Activated naive CD8-positive, alpha-beta T cell treated with anti-CD3 and anti-CD28 coated beads, Interleukin-2, amount 50 U/mL, for 24 hours (primary cell): ENCODE results near the gene TSC22D1.

Source experiments
- ATAC-seq: fragments of 150-1000 bp; cut with Tn5 transposase; one replicate; pipeline ENCODE4 v1.10.0; 2021
- DNase-seq: peaks from one replicate; pipeline ENCODE4 v3.0.0; 2021
- H3K27ac Mint-ChIP-seq: one replicate; pipeline ENCODE4 v1.8.0; 2021; ENCODE audit warnings: mild to moderate bottlenecking, mixed read lengths
- H3K27me3 Mint-ChIP-seq: one replicate; pipeline ENCODE4 v1.8.0; 2021; ENCODE audit warnings: mixed read lengths
- H3K36me3 Mint-ChIP-seq: one replicate; pipeline ENCODE4 v1.8.0; 2021; ENCODE audit warnings: low read depth, mixed read lengths
- H3K4me1 Mint-ChIP-seq: one replicate; pipeline ENCODE4 v1.8.0; 2021; ENCODE audit warnings: mixed read lengths
- H3K4me3 Mint-ChIP-seq: one replicate; pipeline ENCODE4 v1.8.0; 2021; ENCODE audit warnings: mild to moderate bottlenecking, moderate library complexity, mixed read lengths
- H3K9me3 Mint-ChIP-seq: one replicate; pipeline ENCODE4 v1.8.0; 2021; ENCODE audit warnings: mixed read lengths

Gene TSC22D1

DNA sequence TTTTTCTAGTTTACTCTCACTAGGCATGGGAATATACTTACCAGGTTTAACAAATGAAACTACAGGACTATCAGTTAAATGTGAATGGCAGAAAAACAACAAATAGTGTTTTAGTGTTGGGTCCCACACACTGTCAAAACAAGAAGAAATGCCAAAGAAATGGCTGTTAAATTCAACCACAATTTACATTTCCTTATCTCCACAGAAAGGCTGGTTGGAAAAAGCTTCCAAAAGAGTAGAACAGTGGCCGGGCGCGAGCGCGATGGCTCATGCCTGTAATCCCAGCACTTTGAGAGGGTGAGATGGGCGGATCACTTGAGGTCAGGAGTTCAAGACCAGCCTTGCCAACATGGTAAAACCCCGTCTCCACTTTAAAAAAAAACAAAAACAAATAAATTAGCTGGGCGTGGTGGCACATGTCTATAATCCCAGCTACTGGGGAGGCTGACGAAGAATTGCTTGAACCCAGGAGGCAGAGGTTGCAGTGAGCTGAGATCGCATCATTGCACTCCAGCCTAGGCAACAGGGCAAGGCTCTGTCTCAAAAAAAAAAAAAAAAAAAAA lies 136.0 kb downstream of the TSC22D1 start:
- H3K27ac Mint-ChIP-seq, result no peak overlapping the region

DNA sequence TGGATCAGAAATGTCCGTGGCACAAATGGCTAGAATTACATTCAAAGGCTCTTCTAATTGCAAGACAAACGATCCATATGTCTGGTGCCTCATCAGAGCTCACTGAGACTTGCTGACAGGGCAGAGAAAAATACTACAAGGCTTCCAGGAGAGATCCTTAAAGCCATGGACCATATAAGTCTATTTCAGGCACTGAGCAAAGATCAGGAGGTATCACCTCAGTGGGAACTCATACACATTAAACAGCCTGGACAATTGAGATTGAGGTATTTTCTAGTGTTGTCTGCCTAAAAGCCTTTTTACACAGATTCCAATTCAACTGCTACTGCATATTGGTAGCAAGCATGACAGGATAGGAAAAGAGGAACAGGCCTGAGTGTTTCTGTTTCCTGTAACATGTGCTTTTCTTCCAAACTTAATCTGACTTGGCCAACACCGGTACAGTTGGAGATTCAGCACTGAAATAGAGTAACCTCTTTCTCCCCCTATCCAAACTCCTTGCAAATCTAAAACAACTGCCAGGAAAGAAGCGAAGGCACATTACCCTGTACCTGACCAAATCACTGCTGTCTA lies 136.6 kb downstream of the TSC22D1 start:
- DNase-seq (no peak), ATAC-seq (no peak)
- no peak overlapping the region for H3K4me3 Mint-ChIP-seq
- peaks cover 12% of the 10 kb centered on the region for H3K27me3 Mint-ChIP-seq
- no peak overlapping the region for H3K27ac Mint-ChIP-seq
- no peaks in the 10 kb centered on the region for H3K36me3 Mint-ChIP-seq
- no peaks in the 10 kb centered on the region for H3K9me3 Mint-ChIP-seq
- peaks cover 17% of the 10 kb centered on the region for H3K4me1 Mint-ChIP-seq

More for the DNA sequence above, 136.0 kb downstream of the TSC22D1 start:
- ATAC-seq (no peak), DNase-seq (no peak)
- no peaks in the 10 kb centered on the region for H3K9me3 Mint-ChIP-seq
- peaks cover 17% of the 10 kb centered on the region for H3K4me1 Mint-ChIP-seq
- no peaks in the 10 kb centered on the region for H3K36me3 Mint-ChIP-seq
- no peak overlapping the region for H3K4me3 Mint-ChIP-seq
- H3K27me3 Mint-ChIP-seq, result peaks cover 12% of the 10 kb centered on the region

DNA sequence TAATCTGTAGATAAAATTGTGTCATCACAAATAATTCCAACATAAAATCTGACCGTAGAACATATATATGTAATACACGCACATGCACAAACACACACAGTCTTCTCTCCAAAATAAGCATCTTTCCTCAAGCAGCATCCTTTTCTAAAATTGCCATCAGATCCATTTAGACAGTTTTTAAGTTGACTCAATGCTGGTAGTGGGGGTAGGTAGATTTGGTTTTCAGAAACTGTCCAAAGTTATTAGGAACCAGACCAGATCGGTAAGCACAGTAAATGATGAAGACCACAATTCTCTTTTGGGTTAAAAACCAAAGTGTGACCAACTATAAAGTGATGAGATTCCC lies 137.9 kb downstream of the TSC22D1 start:
- DNase-seq (no peak), ATAC-seq (no peak)
- no peak overlapping the region for H3K27ac Mint-ChIP-seq
- H3K27me3 Mint-ChIP-seq, result peaks cover 12% of the 10 kb centered on the region
- no peak overlapping the region for H3K4me3 Mint-ChIP-seq
- peaks cover 17% of the 10 kb centered on the region for H3K4me1 Mint-ChIP-seq
- H3K36me3 Mint-ChIP-seq, result peaks cover 2% of the 10 kb centered on the region
- no peaks in the 10 kb centered on the region for H3K9me3 Mint-ChIP-seq

DNA sequence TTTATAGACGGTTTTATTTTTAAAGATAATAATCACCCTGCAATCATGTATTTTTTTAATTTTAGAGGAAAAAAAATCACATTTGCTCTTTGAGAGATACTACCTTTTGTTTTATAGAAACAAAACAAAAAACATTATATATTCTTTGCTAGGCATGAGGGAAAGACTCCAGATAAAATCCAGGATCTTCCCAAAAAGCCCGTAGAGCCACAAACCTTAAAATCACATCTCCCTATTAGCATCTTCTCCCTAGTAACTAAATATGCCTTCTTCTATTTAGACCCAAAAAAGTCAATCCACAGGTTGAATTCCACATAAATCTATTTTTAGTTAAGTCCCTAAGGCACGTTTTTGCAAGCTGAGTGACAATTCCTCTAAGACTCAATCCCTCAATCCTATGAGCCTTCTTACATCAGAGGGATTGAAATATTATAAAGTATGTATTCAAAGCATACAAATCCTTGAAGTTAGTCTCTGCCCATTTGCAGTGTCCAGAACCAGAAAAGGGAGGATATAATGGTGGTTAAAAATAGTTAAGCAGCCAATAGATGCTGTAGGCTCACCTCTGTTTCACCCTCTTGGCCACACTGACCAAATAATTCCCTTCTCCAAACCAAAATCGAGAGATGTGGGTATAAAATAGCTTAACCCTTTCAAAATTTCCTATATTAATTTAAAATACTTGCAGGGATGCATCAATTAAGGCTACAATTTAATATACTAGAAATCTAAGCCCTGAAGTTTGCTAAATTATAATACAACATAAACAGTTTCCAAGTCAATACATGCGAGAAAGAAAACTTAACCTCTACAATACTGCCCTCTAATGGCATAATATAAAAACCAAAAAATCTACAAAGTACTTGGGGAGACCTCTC lies 138.5 kb downstream of the TSC22D1 start:
- H3K27ac Mint-ChIP-seq, result peak overlapping the region; percentile 52
- peaks cover 17% of the 10 kb centered on the region for H3K4me1 Mint-ChIP-seq
- peak overlapping the region; percentile 77 for H3K4me3 Mint-ChIP-seq
- H3K9me3 Mint-ChIP-seq, result no peaks in the 10 kb centered on the region
- peaks cover 2% of the 10 kb centered on the region for H3K36me3 Mint-ChIP-seq
- DNase-seq (no peak), ATAC-seq (no peak)
- peaks cover 12% of the 10 kb centered on the region for H3K27me3 Mint-ChIP-seq

DNA sequence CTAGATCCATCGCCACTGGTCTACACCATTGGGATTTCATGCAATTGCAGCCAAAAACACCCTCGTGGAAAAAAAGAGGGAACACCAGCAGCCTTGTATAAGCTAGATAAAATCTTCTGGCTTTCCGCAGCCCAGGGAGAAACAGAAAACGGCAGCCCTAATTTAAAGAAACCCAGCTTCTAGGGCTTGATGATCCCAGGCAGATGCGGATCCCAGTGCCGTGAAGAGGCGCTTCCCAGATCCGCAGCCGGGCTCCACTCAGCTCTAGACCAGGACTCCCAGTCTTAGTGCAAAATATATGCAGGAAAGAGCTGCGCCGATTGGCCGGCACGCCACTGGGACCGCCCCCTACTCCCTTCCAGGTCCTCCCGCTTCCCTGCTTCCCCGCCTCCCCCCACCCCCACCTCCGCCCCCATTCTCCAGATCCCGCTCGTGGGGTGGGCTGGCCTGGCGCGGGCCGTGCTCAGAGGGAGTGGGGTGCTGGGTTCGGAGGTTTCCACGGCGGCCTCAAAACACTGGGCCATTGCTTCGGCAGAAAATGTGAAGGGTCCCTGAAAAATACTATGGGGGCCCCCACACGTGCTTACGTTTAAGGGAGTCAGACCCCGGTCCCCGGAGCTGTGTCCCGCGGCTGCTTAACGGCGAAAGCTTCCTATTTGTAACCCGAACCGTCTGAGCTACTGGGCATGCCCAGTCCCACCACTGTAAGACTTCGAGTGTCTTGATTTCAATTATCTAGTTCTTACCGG lies 139.4 kb downstream of the TSC22D1 start:
- Mint-ChIP-seq H3K4me3 (peak overlapping the region; percentile 77), H3K27ac (peak overlapping the region; percentile 52), H3K27me3 (peaks cover 12% of the 10 kb centered on the region), H3K4me1 (peaks cover 17% of the 10 kb centered on the region), H3K9me3 (no peaks in the 10 kb centered on the region), H3K36me3 (peaks cover 2% of the 10 kb centered on the region)
- DNase-seq (peak; percentile 52), ATAC-seq (peak; percentile 33)

DNA sequence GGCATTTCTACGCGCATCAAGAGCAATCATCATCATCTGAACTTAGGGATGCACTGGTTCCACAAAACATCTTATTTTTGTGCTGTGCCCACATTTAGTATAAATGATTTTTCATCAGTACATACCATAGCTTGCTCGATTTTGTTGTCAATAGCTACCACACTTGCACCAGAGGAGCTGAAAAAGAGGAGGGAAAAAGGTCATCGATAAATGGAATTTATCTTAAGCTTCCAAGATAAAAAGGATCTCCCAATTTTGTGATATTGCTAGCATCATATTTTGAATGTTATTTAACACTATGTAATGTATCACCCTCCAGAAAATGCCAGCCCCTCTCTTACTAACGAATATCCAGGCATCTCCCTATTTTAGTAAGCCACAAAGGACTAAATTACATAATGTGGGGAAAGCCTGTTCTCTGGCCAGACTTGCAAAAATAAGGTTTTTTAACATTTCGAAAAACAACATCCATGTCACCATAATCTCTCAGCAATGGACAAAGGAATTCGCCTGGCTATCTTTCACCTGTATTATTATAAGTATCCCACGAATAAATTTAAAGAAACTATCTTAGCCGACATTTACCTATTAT lies 140.1 kb downstream of the TSC22D1 start:
- H3K27ac Mint-ChIP-seq, result peak overlapping the region; percentile 70
- peak overlapping the region; percentile 77 for H3K4me3 Mint-ChIP-seq
- peaks cover 17% of the 10 kb centered on the region for H3K4me1 Mint-ChIP-seq
- peaks cover 2% of the 10 kb centered on the region for H3K36me3 Mint-ChIP-seq
- DNase-seq, result no peak
- H3K27me3 Mint-ChIP-seq, result peaks cover 12% of the 10 kb centered on the region
- H3K9me3 Mint-ChIP-seq, result no peaks in the 10 kb centered on the region
- no peak for ATAC-seq

DNA sequence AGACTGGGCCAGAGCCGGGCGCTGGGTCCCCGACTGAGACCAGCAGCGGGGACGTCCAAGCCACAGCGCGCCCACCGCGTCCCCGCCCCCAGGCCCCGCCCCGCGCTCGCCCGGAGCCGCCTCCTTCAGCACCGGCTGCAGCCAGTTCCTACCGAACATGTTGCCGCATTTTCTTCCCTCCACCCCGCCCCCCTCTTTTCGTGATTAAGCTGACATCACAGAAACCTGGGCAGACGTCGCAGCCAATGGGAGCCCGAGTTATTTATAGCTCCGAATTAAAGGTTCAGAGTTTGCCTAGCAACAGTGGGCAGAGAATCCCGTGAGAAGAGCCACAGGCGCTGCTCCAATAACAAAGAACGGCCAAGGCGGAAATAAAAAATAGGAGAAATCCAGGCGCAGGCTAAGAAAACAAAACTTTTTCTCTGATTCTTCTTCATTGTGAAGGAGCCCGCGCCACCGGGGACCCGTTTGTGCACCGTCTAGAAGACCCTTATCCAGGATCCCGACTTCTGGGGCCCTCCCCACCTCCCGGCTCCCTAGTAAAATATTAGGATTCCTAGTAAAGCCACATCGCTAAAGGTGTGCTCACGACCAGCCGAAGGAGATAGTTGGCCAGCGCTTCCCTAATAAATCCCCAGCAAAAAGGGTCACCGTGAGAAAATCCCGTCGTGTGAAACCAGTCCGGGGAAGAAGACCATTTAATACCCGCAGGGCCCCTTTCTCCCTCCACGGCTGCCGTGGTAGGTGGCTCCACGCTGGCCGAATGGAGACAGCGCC lies 140.8 kb downstream of the TSC22D1 start:
- Mint-ChIP-seq H3K9me3 (no peaks in the 10 kb centered on the region), H3K36me3 (peaks cover 2% of the 10 kb centered on the region), H3K27ac (peak overlapping the region; percentile 70), H3K4me3 (peak overlapping the region; percentile 77), H3K4me1 (peaks cover 17% of the 10 kb centered on the region), H3K27me3 (peaks cover 12% of the 10 kb centered on the region)
- DNase-seq, result peak; percentile 87
- peak; percentile 87 for ATAC-seq

DNA sequence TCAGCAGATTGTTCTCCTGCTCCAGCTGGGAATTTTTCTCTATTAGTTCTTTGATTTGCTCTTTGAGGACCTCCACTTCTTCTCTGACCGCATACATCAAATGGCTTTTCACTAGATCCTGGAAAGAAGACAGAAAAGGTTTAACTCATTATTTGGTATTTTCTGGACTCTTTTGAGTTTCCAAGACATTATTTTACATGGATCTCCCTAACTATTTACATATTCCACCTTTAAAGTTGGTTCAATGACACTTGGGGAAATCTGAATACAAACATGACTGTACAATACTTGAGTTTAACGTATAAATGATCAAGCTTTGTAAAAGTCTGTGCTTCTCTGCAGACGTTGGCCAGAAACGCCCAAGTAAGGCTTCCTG lies 141.4 kb downstream of the TSC22D1 start:
- Mint-ChIP-seq H3K4me1 (peaks cover 17% of the 10 kb centered on the region), H3K9me3 (no peaks in the 10 kb centered on the region), H3K27me3 (peaks cover 12% of the 10 kb centered on the region), H3K36me3 (peaks cover 2% of the 10 kb centered on the region), H3K27ac (peak overlapping the region; percentile 8), H3K4me3 (peak overlapping the region; percentile 77)
- DNase-seq (no peak), ATAC-seq (no peak)

DNA sequence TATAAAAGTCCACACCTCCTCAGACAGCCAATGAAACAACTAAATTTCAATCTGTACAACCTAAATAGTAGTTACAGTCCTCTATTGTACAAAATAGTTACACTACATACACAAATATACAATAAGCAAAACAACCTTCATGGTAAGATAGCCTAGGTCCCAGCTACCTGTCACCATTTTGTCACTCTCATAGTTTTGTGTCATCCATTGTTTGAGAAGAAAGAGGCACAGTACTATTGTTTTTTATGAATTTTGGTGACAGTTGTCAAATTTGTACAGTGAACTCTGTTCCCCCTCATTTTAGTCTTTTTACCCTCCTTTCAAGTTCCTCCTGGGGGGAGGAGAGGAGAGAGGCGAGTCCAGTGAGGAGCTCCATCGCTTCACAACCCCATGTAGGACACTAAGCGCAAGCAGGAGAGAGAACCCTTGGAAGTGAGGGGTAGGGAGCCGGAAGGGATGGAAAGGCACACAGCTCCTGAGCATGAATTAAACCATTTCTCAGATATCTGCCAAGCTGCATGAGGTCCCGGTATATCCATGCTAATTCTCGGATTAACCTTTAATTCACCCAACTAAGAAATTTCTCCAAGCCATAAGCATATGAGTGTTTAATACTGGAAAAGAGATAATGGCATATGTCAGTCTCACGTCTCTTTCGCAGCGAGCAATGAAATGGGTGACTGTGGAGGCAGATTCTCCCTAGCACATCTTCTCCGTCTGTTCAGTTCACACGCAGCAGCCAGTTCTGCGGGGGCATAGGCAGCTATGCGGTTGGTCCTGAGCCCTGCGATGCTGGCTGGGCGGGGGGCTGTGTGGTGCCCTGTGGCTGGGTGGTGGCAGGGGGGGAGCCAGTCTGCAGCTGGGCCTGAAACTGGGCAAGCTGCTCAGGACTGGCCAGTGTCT lies 142.0 kb downstream of the TSC22D1 start:
- Mint-ChIP-seq H3K9me3 (no peaks in the 10 kb centered on the region), H3K36me3 (peaks cover 2% of the 10 kb centered on the region), H3K27ac (no peak overlapping the region), H3K4me1 (peaks cover 17% of the 10 kb centered on the region), H3K4me3 (peak overlapping the region; percentile 77), H3K27me3 (peaks cover 12% of the 10 kb centered on the region)
- DNase-seq (no peak), ATAC-seq (no peak)

DNA sequence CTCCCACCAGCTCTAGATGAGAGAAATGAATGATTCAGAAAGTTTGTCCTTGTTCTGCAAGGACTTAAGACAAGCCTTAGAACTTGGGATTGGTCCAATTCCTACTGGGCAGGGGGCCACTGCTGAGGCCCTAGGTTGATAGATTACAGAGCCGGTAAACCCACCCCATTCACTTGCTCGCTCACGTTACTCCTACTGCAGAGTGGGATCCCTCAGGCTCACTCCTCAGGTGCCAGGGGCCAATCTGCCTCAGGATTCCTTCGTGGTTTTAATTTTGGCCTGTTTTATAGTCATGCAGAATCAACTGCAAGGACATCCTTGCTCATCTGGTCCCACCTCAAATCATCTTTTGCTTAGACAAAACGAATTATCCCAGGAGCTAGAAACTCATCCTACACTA lies 143.5 kb downstream of the TSC22D1 start:
- H3K27ac Mint-ChIP-seq, result no peak overlapping the region
- H3K4me1 Mint-ChIP-seq, result peaks cover 15% of the 10 kb centered on the region
- no peak for DNase-seq
- no peak for ATAC-seq
- no peak overlapping the region for H3K4me3 Mint-ChIP-seq
- no peaks in the 10 kb centered on the region for H3K9me3 Mint-ChIP-seq
- peaks cover 12% of the 10 kb centered on the region for H3K27me3 Mint-ChIP-seq
- peaks cover 2% of the 10 kb centered on the region for H3K36me3 Mint-ChIP-seq

DNA sequence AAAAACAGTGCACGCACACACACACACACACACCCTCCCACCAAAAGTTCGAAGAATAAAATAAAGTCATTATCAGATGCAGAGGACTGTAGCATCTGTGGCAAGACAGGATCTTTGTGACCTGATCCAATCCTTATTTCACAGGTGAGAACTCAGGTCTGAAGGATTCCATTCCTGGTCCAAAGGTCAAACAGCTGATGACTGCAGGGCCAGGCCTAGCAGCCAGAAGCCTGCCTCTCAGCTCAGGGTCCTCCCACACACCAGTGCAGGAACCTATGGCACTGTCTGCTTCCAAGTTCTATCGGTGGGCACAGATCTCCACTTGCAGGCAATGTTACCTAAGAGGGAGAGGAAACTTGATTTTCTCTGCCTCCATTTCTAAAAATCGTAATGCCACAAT lies 145.0 kb downstream of the TSC22D1 start:
- Mint-ChIP-seq H3K27me3 (peaks cover 5% of the 10 kb centered on the region), H3K36me3 (peaks cover 2% of the 10 kb centered on the region)
- no peak for DNase-seq

DNA sequence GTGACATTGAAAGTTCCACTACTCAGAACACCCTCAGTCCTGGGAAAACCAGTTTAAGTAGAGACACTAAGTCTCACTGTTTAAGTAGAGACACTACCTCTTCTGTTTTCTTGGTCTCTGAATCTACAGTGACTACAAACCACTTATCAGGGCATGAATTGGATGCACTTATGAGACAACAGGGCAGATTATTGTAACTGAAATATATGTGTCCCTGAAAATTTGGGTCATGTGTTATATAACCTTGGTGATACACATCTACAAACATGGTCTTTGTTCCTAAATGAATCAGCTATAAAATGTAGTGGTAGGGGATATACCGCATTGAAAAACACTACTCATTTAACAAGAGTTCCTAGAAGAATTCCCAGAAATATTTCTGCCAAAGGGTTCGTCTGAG lies 146.8 kb downstream of the TSC22D1 start:
- H3K4me1 Mint-ChIP-seq, result no peaks in the 10 kb centered on the region
- ATAC-seq (no peak), DNase-seq (no peak)
- H3K27me3 Mint-ChIP-seq, result peaks cover 5% of the 10 kb centered on the region
- peaks cover 2% of the 10 kb centered on the region for H3K36me3 Mint-ChIP-seq
- H3K27ac Mint-ChIP-seq, result no peak overlapping the region
- no peak overlapping the region for H3K4me3 Mint-ChIP-seq
- H3K9me3 Mint-ChIP-seq, result no peaks in the 10 kb centered on the region

More for the DNA sequence above, 145.0 kb downstream of the TSC22D1 start:
- no peak overlapping the region for H3K27ac Mint-ChIP-seq
- no peaks in the 10 kb centered on the region for H3K9me3 Mint-ChIP-seq
- H3K4me3 Mint-ChIP-seq, result no peak overlapping the region
- no peak for ATAC-seq
- H3K4me1 Mint-ChIP-seq, result peaks cover 7% of the 10 kb centered on the region

DNA sequence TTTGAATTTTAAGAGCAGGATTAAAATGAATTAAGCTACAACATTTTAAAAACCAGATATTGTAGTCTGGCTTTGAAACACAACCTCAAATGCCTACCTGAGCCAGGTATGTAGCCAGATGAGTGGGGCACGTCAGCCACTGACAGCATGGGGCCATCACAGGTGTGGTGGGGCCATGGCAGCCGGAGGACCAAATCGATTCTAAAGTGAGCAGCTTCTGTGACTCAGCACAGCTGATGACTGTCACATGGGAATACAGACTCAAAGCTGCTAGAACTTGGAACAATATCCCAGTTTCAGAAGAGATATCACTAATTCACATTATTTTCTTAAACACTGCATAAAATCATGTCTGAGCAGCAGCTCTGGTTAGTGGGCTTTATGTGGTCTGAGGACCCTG lies 149.7 kb downstream of the TSC22D1 start:
- H3K27me3 Mint-ChIP-seq, result peaks cover 23% of the 10 kb centered on the region
- H3K9me3 Mint-ChIP-seq, result no peaks in the 10 kb centered on the region
- no peak overlapping the region for H3K27ac Mint-ChIP-seq
- no peak overlapping the region for H3K4me3 Mint-ChIP-seq
- ATAC-seq (no peak), DNase-seq (no peak)
- no peaks in the 10 kb centered on the region for H3K4me1 Mint-ChIP-seq
- H3K36me3 Mint-ChIP-seq, result no peaks in the 10 kb centered on the region
